IPS DF 19.7 (cell line): Measurements from ENCODE around the gene MYOM1.

Experiments
- DNase-seq: peaks from one replicate; pipeline ENCODE4 v3.0.0-alpha.2; 2013; ENCODE audit warnings: low read depth, low spot score

The MYOM1 gene

DNA sequence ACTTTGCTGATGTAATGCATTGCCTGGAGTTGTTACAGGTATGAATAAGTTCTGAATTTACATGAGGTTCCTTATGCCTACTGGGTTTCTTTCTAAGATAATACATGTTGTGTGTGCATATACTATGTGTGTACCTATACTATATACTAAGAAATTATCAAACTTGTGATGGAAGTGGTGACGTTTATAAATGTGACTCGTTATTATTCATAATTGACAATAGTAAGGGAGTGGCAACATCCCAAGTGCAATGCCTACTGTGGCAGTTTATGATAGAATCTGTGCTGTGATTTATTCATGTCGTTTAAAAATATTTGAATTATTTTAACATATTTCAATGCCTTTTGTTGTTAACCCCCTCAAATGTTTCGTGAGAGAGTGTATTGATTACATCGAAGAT, 29.9 kb downstream of the MYOM1 start:
- no peak for DNase-seq

DNA sequence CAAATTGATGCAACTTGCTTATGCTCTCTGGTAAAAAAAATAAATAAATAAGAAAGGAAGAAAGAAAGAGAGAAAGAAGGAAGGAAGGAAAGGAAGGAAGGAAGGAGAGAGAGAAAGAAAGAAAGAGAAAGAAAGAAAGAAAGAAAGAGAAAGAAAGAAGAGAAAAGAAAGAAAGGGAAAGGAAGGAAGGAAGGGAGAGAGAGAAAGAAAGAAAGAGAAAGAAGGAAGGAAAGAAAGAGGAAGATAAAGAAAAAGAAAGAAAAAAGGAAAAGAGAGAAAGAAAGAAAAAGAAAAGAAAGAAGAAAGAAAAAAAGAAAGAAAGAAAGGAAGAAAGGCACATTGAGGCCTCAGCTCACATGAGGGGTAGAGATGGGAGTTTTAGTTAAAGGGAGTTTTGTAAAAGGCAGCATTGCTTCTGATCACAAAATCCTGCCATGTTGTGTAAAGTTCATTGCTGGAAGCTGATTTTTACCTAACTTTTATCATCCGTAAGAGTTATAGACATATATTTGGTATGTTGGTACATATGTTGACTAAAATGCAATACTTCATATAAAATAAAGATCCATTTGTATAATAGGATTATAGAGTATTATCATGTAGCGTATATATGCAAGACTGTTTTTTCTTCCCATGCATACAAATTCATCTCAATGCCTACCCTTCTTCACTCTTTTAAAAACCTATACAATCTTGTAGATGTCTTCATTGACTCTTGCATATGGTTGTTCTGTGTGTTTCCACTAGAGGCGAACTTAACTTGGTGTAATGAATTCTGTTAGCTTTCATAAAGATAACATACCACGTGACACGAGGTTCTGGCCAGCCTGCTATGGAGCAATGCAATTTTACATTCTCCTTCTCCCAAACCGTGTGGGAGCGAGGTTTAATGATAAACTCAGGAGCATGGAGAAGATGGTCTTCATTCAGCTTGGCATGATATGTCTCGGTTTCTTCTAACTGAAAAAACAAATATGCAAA, 32.8 kb downstream of the MYOM1 start:
- DNase-seq: no peak

GRCh38 chr18:3184275-3184963, 35.3 kb downstream of the MYOM1 start:
- no peak for DNase-seq

DNA sequence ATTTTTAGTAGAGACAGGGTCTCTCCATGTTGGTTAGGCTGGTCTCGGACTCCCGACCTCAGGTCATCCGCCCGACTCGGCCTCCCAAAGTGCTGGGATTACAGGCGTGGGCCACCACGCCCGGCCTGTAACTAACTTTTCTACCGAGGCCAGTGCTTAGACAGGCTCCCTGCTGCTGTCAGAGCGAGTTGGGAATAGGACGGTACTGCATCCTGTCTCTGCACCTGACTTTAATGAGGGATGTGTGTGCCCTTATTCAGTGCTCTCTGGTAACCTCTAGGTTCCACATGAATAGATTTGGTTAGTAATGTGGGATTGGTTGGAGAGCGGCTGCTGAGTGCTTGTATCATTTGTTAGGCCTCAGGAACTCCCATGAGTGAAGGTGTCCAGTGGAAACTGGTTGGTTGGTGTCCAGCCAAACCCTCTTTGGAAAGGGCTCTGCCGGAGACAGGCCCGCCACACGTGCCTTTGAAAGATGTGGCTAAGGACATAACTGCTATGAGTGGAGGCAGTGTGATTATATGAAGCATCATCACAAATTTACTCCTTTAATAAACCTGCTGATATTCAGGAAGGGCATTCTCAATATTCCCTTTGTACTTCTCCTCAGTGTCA, 36.6 kb downstream of the MYOM1 start:
- DNase-seq: no peak

GRCh38 chr18:3180325-3180724, 39.4 kb downstream of the MYOM1 start:
- DNase-seq: no peak

GRCh38 chr18:3179430-3180089, 40.2 kb downstream of the MYOM1 start:
- DNase-seq: no peak

DNA sequence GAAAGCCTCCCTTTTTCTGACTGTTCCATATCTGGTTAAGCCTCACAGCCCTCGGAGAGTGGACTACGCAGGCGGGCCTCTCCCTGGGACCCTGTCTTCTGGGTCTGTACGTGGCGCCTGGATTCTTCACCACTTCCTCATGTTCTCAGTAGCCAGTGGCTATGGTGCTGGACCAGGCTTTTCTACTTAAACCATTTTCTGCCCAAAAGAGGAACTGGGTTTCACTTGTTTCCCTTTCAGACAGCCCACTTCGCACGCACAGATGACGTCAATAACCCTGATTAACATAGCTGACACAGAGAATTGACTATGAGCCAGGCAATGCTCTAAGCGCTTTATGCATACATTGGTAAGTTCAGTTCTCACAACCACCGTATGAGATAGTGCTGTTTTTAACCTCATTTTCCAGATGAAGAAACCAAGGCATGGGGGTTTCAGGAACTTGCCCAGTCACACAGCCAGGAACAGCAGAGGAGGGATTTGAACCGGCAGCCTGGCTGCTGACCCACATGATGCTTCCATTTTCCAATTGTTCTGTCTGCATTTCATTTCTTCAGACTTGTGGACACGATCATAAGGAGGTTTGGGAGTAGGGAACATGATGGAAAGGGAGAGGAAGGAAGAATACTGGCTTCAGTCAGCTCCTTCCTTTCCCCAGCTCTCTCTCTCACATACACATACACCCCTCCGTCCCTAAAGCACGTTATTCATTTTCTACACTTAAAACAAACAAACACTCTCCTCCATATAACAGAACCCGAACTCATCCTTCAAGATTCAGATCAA, 41.7 kb downstream of the MYOM1 start:
- no peak for DNase-seq

- no peak for DNase-seq
Measured at GRCh38 chr18:3175195-3175758, 44.5 kb downstream of the MYOM1 start.

GRCh38 chr18:3172097-3172496, 47.7 kb downstream of the MYOM1 start:
- DNase-seq: no peak

DNA sequence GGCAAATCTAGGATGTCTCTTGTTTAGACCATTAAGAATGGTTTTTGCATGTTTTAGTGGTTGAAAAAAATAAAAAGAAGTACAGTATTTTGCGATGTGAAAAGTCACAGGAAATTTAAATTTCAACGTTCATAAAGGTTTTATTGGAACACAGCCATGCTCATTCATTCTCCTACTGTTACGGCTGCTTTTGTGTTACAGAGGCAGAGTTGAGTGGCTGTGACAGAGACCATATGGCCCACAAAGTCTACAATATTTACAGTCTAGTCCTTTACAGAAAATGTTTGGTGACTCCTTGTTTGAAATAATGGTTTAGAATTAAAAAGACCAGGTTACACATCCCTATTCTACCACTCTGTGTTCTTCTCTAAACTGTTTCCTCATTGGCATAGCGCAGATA, 48.1 kb downstream of the MYOM1 start:
- DNase-seq: no peak

DNA sequence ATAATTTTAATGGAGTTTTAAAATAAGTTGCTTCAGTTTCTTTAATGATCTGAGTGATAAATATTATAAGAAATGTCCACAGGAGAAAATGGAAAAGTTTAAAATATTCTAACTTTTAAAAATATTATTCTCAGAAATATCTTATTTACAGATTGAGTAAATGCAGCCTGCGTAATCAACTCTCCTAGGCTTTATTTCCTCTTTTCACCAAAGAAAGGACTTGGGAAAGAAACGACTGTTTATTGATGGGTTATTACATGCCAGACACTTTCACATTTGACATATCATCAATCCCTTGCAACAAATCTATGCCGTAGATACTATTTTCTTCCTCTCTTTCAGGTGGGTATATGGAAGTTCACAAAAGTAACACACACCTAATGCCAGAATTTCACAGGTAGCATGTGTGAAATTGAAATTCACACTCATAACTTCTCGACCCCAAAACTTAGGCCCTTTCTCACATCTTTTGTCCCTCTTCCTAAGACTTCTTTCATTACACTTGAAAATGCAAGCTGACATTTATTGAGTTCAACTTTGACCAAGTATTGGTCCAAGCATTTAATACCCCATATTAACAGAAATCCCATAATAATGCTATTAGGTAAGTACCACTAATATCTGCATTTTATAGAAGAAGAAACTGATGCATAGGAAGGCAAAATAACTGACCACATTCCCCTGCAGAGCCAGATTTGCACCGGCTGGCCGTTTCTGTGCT, 49.2 kb downstream of the MYOM1 start:
- DNase-seq: no peak

DNA sequence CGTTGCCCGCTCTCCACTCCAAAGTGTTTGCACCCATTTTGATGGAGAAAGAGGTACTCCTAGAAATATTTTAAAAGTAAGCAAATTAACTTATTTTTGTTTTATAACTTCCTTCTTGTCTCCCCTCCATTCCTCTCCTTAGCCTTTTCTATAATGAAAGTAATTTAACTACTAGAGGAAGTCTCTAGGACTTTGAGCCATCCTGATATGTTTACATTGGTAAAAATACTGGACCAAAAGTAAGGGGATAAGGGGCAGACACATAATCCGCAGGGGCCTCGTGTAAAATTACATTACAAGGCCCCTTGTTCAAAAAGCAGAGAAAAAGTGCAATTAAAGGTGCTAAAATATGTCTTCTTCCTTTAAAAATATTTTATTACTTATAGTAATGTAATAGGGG, 55.4 kb downstream of the MYOM1 start:
- no peak for DNase-seq

DNA sequence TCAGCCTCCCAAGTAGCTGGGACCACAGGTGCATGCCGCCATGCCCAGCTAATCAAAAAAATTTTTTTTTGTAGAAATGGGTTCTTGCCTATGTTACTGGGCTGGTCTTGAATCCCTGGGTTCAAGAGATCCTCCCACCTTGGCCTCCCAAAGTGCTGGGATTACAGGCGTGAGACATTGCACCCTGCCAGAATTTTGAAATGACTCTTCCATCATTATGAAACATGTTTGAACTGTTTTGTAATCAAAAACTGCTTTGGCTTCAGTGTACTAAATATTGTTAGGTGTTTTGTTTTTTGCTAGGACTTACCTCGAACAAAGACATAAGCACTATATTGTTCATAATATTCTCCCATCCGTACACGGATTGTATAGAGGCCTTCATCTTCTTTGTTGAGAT, 55.8 kb downstream of the MYOM1 start:
- no peak for DNase-seq

- no peak for DNase-seq
Measured at GRCh38 chr18:3162181-3162580, 57.6 kb downstream of the MYOM1 start.

DNA sequence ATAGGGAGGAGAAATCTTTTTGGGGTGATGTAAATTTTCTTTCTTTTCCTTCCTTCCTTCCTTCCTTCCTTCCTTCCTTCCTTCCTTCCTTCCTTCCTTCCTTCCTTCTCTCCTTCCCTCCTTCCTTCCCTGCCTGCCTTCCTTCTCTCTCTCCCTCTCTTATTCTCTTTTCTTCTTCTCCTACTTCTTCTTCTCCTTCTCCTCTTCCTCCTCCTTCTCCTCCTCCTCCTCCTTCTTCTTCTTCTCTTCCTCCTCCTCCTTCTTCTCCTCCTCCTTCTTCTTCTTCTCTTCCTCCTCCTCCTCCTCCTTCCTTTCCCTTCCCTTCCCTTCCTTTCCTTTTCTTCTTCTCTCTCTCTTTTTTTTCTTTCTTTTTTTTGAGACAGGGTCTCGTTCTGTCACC, 59.9 kb downstream of the MYOM1 start:
- DNase-seq: no peak

GRCh38 chr18:3157606-3158005, 62.2 kb downstream of the MYOM1 start:
- no peak for DNase-seq

GRCh38 chr18:3157086-3157485, 62.7 kb downstream of the MYOM1 start:
- DNase-seq: no peak

DNA sequence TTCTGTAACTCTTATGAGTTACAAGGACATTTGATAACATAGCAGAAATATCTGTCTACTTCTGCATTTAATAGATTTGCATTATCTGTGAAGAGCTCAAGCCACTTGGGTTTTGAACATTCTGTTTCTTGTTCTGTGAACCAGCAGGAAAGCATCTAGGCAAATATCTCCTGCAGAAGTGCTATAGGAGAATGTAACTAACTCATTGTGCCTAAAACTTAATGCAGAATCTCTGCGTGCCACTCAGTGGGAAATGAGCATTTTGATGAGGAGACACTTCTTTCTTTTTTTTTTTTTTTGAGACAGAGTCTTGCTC, 63.5 kb downstream of the MYOM1 start:
- no peak for DNase-seq

DNA sequence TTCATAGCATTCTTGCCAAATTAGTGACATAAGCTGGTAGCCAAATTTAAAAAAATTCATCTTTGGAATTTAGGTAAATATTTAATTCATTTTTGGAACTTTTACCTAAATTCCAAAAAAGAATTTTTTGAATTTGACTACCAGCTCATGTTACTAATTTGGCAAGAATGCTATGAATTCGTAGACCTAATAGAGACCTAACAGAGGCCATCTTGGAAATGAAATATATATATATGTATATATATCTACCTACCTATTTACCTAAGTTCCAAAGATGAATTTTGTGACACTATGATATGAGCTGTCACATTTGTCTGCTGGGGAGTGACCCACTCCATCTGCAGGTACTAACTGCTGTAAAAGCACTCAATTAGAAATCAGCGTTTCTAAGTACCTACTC, 65.6 kb downstream of the MYOM1 start:
- DNase-seq: no peak

- DNase-seq: no peak
Measured at GRCh38 chr18:3153107-3153704, 66.6 kb downstream of the MYOM1 start.
